Karpas-422 (cell line): Measurements from ENCODE around the gene TRPV5. TPM values are rescaled to one million over a fixed set of nuclear protein-coding genes. Genes with fewer than 3 reads are reported as not detected.

Experiments used
- DNase-seq: peaks from one replicate; pipeline ENCODE4 v3.0.0-alpha.2; 2015
- H2AFZ ChIP-seq: fragments of 200-600 bp; sonication (generic); 2 replicates; pipeline ENCODE4 v1.6.1; 2014; ENCODE audit warnings: antibody characterized with exemption, low read length, mixed read lengths
- H3K27ac ChIP-seq: fragments of 200-600 bp; sonication (generic); 2 replicates; pipeline ENCODE4 v1.5.1; 2014; ENCODE audit warnings: mild to moderate bottlenecking, low read length, moderate library complexity
- H3K27me3 ChIP-seq: fragments of 200-600 bp; sonication (generic); 2 replicates; pipeline ENCODE4 v1.6.1; 2014; ENCODE audit warnings: low read length, mixed read lengths
- H3K36me3 ChIP-seq: fragments of 200-600 bp; sonication (generic); 2 replicates; pipeline ENCODE4 v1.6.1; 2014; ENCODE audit warnings: low read length, mixed read lengths; ENCODE audit not compliant: insufficient read depth
- H3K4me1 ChIP-seq: fragments of 200-600 bp; sonication (generic); 2 replicates; pipeline ENCODE4 v1.6.1; 2014; ENCODE audit warnings: mild to moderate bottlenecking, low read length, mixed read lengths
- H3K4me2 ChIP-seq: fragments of 200-600 bp; sonication (generic); 2 replicates; pipeline ENCODE4 v1.6.1; 2014; ENCODE audit warnings: low read length, low read depth, mild to moderate bottlenecking; ENCODE audit not compliant: poor library complexity, severe bottlenecking
- H3K4me3 ChIP-seq: fragments of 200-600 bp; sonication (generic); 2 replicates; pipeline ENCODE4 v1.5.1; 2014; ENCODE audit warnings: mild to moderate bottlenecking, antibody characterized with exemption, low read length, mixed read lengths
- H3K79me2 ChIP-seq: fragments of 200-600 bp; sonication (generic); 2 replicates; pipeline ENCODE4 v1.6.1; 2014; ENCODE audit warnings: mild to moderate bottlenecking, low read length, mixed read lengths
- H3K9ac ChIP-seq: fragments of 200-600 bp; sonication (generic); 2 replicates; pipeline ENCODE4 v1.6.0; 2014; ENCODE audit warnings: low read length
- H3K9me2 ChIP-seq: fragments of 200-600 bp; sonication (generic), shearing (Covaris generic); replicated peaks from 2 replicates; pipeline ENCODE4 v1.6.0; 2014; ENCODE audit warnings: mild to moderate bottlenecking, low read length, moderate library complexity; ENCODE audit not compliant: insufficient read depth
- H3K9me3 ChIP-seq: fragments of 300-700, 200-600 bp; sonication (generic); 2 replicates; pipeline ENCODE4 v1.6.1; 2014; ENCODE audit warnings: low read length, mixed read lengths
- H4K20me1 ChIP-seq: fragments of 200-600 bp; sonication (generic); 2 replicates; pipeline ENCODE4 v1.6.1; 2014; ENCODE audit warnings: mild to moderate bottlenecking, antibody characterized with exemption, low read length, low read depth; ENCODE audit not compliant: insufficient read depth
- total RNA-seq: library from RNA; depleted of rRNA; stranded (reverse); fragments of >200 nt; shearing (Covaris generic); gene quantifications from 2 replicates; pipeline ENCODE4 v1.2.3, GENCODE V29; 2014; ENCODE audit warnings: low replicate concordance

TRPV5 gene
- total RNA-seq, 1 experiment from 2014 or later, result not detected

GRCh38 chr7:142901426-142902259 lies 31.9 kb downstream of the TRPV5 start:
- Histone ChIP-seq H3K9ac (no peak overlapping the region), H3K79me2 (no peaks in the 10 kb centered on the region), H2AFZ (no peak overlapping the region), H3K9me3 (no peaks in the 10 kb centered on the region), H3K4me1 (no peaks in the 10 kb centered on the region), H3K27me3 (no peaks in the 10 kb centered on the region; the same call in 1 of the 2 replicates), H3K4me2 (no peak overlapping the region), H3K27ac (no peak overlapping the region), H4K20me1 (no peaks in the 10 kb centered on the region), H3K36me3 (no peaks in the 10 kb centered on the region), H3K4me3 (no peak overlapping the region), H3K9me2 (no peaks in the 10 kb centered on the region)
- no peak for DNase-seq

- no peak overlapping the region for H3K27ac ChIP-seq
- no peak overlapping the region for H3K4me2 ChIP-seq
- no peaks in the 10 kb centered on the region for H3K9me2 ChIP-seq
- H4K20me1 ChIP-seq, result no peaks in the 10 kb centered on the region
- H3K9ac ChIP-seq, result no peak overlapping the region
- no peaks in the 10 kb centered on the region for H3K79me2 ChIP-seq
- no peaks in the 10 kb centered on the region; the same call in 1 of the 2 replicates for H3K27me3 ChIP-seq
- H3K4me1 ChIP-seq, result no peaks in the 10 kb centered on the region
- no peak overlapping the region for H2AFZ ChIP-seq
- no peak for DNase-seq
- H3K4me3 ChIP-seq, result no peak overlapping the region
- H3K9me3 ChIP-seq, result no peaks in the 10 kb centered on the region
- H3K36me3 ChIP-seq, result no peaks in the 10 kb centered on the region
These were observed 33.9 kb downstream of the TRPV5 start for GRCh38 chr7:142899661-142900060.

- H2AFZ ChIP-seq, result no peak overlapping the region
- H3K4me1 ChIP-seq, result no peaks in the 10 kb centered on the region
- H3K4me2 ChIP-seq, result no peak overlapping the region
- no peaks in the 10 kb centered on the region for H4K20me1 ChIP-seq
- no peak overlapping the region for H3K9ac ChIP-seq
- no peak for DNase-seq
- H3K4me3 ChIP-seq, result no peak overlapping the region
- H3K9me2 ChIP-seq, result no peaks in the 10 kb centered on the region
- no peaks in the 10 kb centered on the region for H3K9me3 ChIP-seq
- H3K27ac ChIP-seq, result no peak overlapping the region
- H3K36me3 ChIP-seq, result no peaks in the 10 kb centered on the region
- no peaks in the 10 kb centered on the region for H3K79me2 ChIP-seq
- no peaks in the 10 kb centered on the region for H3K27me3 ChIP-seq
These were observed 35.0 kb downstream of the TRPV5 start for GRCh38 chr7:142898377-142899170.

GRCh38 chr7:142897691-142898090 lies 35.9 kb downstream of the TRPV5 start:
- no peaks in the 10 kb centered on the region for H3K4me1 ChIP-seq
- H3K79me2 ChIP-seq, result no peaks in the 10 kb centered on the region
- H3K27me3 ChIP-seq, result no peaks in the 10 kb centered on the region
- no peaks in the 10 kb centered on the region for H3K9me3 ChIP-seq
- no peaks in the 10 kb centered on the region for H3K36me3 ChIP-seq
- H3K27ac ChIP-seq, result no peak overlapping the region
- DNase-seq, result no peak
- H3K9ac ChIP-seq, result no peak overlapping the region
- no peak overlapping the region for H2AFZ ChIP-seq
- H3K4me2 ChIP-seq, result no peak overlapping the region
- no peaks in the 10 kb centered on the region for H3K9me2 ChIP-seq
- no peak overlapping the region for H3K4me3 ChIP-seq
- no peaks in the 10 kb centered on the region for H4K20me1 ChIP-seq

GRCh38 chr7:142896741-142897379 lies 36.7 kb downstream of the TRPV5 start:
- no peaks in the 10 kb centered on the region for H3K79me2 ChIP-seq

GRCh38 chr7:142896151-142896550 lies 37.4 kb downstream of the TRPV5 start:
- Histone ChIP-seq H3K27me3 (no peaks in the 10 kb centered on the region), H3K79me2 (no peaks in the 10 kb centered on the region), H3K9ac (no peak overlapping the region), H3K4me3 (no peak overlapping the region), H3K9me2 (no peaks in the 10 kb centered on the region), H3K4me2 (no peak overlapping the region), H3K36me3 (no peaks in the 10 kb centered on the region), H3K9me3 (no peaks in the 10 kb centered on the region), H3K4me1 (no peaks in the 10 kb centered on the region), H3K27ac (no peak overlapping the region), H2AFZ (no peak overlapping the region), H4K20me1 (no peaks in the 10 kb centered on the region)
- DNase-seq, result no peak

More at GRCh38 chr7:142896741-142897379, 36.7 kb downstream of the TRPV5 start:
- Histone ChIP-seq H3K27me3 (no peaks in the 10 kb centered on the region), H3K27ac (no peak overlapping the region), H3K9ac (no peak overlapping the region), H4K20me1 (no peaks in the 10 kb centered on the region), H3K4me2 (no peak overlapping the region), H3K4me1 (no peaks in the 10 kb centered on the region), H3K4me3 (no peak overlapping the region), H3K9me2 (no peaks in the 10 kb centered on the region), H3K9me3 (no peaks in the 10 kb centered on the region), H3K36me3 (no peaks in the 10 kb centered on the region), H2AFZ (no peak overlapping the region)
- DNase-seq, result no peak

GRCh38 chr7:142894985-142895593 lies 38.5 kb downstream of the TRPV5 start:
- H3K9me3 ChIP-seq, result no peaks in the 10 kb centered on the region
- no peak for DNase-seq
- no peaks in the 10 kb centered on the region for H4K20me1 ChIP-seq
- H3K4me1 ChIP-seq, result no peaks in the 10 kb centered on the region
- H3K27ac ChIP-seq, result no peak overlapping the region
- H3K79me2 ChIP-seq, result no peaks in the 10 kb centered on the region
- no peaks in the 10 kb centered on the region for H3K27me3 ChIP-seq
- H3K9me2 ChIP-seq, result no peaks in the 10 kb centered on the region
- H2AFZ ChIP-seq, result no peak overlapping the region
- no peak overlapping the region for H3K4me2 ChIP-seq
- no peaks in the 10 kb centered on the region for H3K36me3 ChIP-seq
- no peak overlapping the region for H3K4me3 ChIP-seq
- no peak overlapping the region for H3K9ac ChIP-seq
